K562 (cell line): ENCODE measurements around the gene UPK3A. TPM values are rescaled to one million over a fixed set of nuclear protein-coding genes. Genes with fewer than 3 reads are reported as not detected.

ENCODE experiments used
- ATAC-seq: fragments of 200-7000 bp; cut with Tn5 transposase; 3 replicates; pipeline ENCODE4 v1.9.1; 2020; ENCODE audit warnings: moderate library complexity
- BruUV-seq: library from RNA; stranded (reverse); fragments of 400-500 nt; replicated peaks from 2 replicates; lab custom pipeline; 2021; lab: Mats Ljungman, UMichigan
- CTCF ChIA-PET: fragments of 300-600 bp; formaldehyde crosslinking; extraction: SDS; loops from one replicate; lab custom pipeline; 2021; ENCODE audit warnings: low intra/inter-chr PET ratio; lab: Yijun Ruan, JAX
- POLR2A ChIA-PET: fragments of 300-600, 350-650 bp; sonication (Branson Sonifier 250); formaldehyde crosslinking; extraction: SDS; loops from one replicate; lab custom pipeline; 2021; ENCODE audit warnings: antibody characterized with exemption, inconsistent platforms; lab: Yijun Ruan, JAX
- DNase-seq, 4 experiments: peaks; one replicate each; pipeline versions ENCODE4 v3.0.0 to v3.0.0-alpha.2; 2011 to 2018; ENCODE audit warnings: low spot score in 3 of 4, mixed read lengths in 3 of 4; ENCODE audit errors: extremely low read depth in 1 of 4
- FAIRE-seq: peaks from 2 replicates; lab custom pipeline; 2011; peaks lifted over from hg19 to GRCh38; lab: Jason Lieb, UNC
- H2AFZ ChIP-seq: 2 replicates; pipeline ENCODE4 v1.6.0; 2011; ENCODE audit warnings: low read depth, low read length, control low read depth, inconsistent platforms
- H3K27ac ChIP-seq: fragments of 200-600 bp; 3 replicates; pipeline ENCODE4 v1.8.0; 2011; ENCODE audit warnings: low read depth, mild to moderate bottlenecking, control low read depth, inconsistent platforms, low read length, moderate library complexity, mixed read lengths; ENCODE audit errors: extremely low read depth
- H3K27me3 ChIP-seq, 2 experiments: fragments of 300-600 bp in 1 of 2; 2 replicates in 1 of 2; 3 replicates in 1 of 2; pipeline versions ENCODE4 v1.6.0 to v1.8.0; 2011; ENCODE audit warnings: inconsistent platforms in 2 of 2, low read length in 2 of 2, mild to moderate bottlenecking in 1 of 2, mixed read lengths in 1 of 2, moderate library complexity in 1 of 2; ENCODE audit not compliant: control insufficient read depth in 2 of 2, insufficient read depth in 2 of 2
- H3K36me3 ChIP-seq: fragments of 300-600 bp; 3 replicates; pipeline ENCODE4 v1.8.0; 2011; ENCODE audit warnings: mild to moderate bottlenecking, low read length, inconsistent platforms; ENCODE audit not compliant: control insufficient read depth, insufficient read depth
- H3K4me1 ChIP-seq, 2 experiments: fragments of 200-600 bp in 1 of 2; replicated peaks in 1 of 2; 2 replicates in 1 of 2; 3 replicates in 1 of 2; pipeline versions ENCODE4 v1.5.1 to v1.8.0; 2011; ENCODE audit warnings: inconsistent platforms in 2 of 2, low read length in 2 of 2, mild to moderate bottlenecking in 1 of 2, mixed read lengths in 1 of 2, moderate library complexity in 1 of 2; ENCODE audit not compliant: control insufficient read depth in 2 of 2, insufficient read depth in 2 of 2
- H3K4me2 ChIP-seq: 2 replicates; pipeline ENCODE4 v1.6.1; 2011; ENCODE audit warnings: low read length, control low read depth, inconsistent platforms, mixed read lengths; ENCODE audit not compliant: insufficient read depth
- H3K4me3 ChIP-seq: fragments of 200-600 bp; sonication (generic), shearing (Covaris generic); 2 replicates; pipeline ENCODE4 v1.5.1; 2016; ENCODE audit warnings: control low read depth, inconsistent platforms
- H3K79me2 ChIP-seq: fragments of 200-600 bp; 3 replicates; pipeline ENCODE4 v1.8.0; 2011; ENCODE audit warnings: low read length, inconsistent platforms; ENCODE audit not compliant: control insufficient read depth, insufficient read depth
- H3K9ac ChIP-seq, 2 experiments: 2 replicates each; pipeline versions ENCODE4 v1.6.0 to v1.6.1; 2011; ENCODE audit warnings: low read depth in 2 of 2, low read length in 2 of 2, control low read depth in 1 of 2, inconsistent platforms in 1 of 2, mild to moderate bottlenecking in 1 of 2, mixed read lengths in 1 of 2; ENCODE audit not compliant: insufficient read depth in 1 of 2
- H3K9me1 ChIP-seq: one replicate; pipeline ENCODE4 v1.6.0; 2011; ENCODE audit warnings: inconsistent platforms, mild to moderate bottlenecking, low read length, moderate library complexity; ENCODE audit not compliant: control insufficient read depth, insufficient read depth
- H3K9me3 ChIP-seq: replicated peaks from 2 replicates; pipeline ENCODE4 v1.5.1; 2011; ENCODE audit warnings: low read depth, low read length, inconsistent platforms; ENCODE audit not compliant: control insufficient read depth, insufficient read depth
- H4K20me1 ChIP-seq: replicated peaks from 2 replicates; pipeline ENCODE4 v1.6.1; 2011; ENCODE audit warnings: low read length, inconsistent platforms, mixed read lengths; ENCODE audit not compliant: control insufficient read depth, insufficient read depth
- EGR1 ChIP-seq: fragments of 450-650 bp; conservative IDR thresholded peaks from 2 replicates; pipeline ENCODE4 v1.6.1; 2017; ENCODE audit warnings: mild to moderate bottlenecking
- NCOR1 ChIP-seq: fragments of 450-650 bp; IDR thresholded peaks from 2 replicates; pipeline ENCODE4 v1.6.1; 2016; ENCODE audit warnings: mild to moderate bottlenecking, moderate library complexity
- NR2C2 ChIP-seq, 2 experiments: fragments of 200-800 bp in 1 of 2; sonication (Bioruptor generic) in 1 of 2; sonication (generic) in 1 of 2; formaldehyde crosslinking in 1 of 2; IDR thresholded peaks; 2 replicates each; pipeline versions ENCODE4 v1.6.1 to v1.8.0; 2016 to 2022; ENCODE audit warnings: mild to moderate bottlenecking in 1 of 2, missing compliant biosample characterization in 1 of 2, missing genetic modification characterization in 1 of 2, missing genetic modification reagents in 1 of 2
- SMARCE1 ChIP-seq: fragments of 450-650 bp; IDR thresholded peaks from 2 replicates; pipeline ENCODE4 v1.7.1; 2016; ENCODE audit warnings: mild to moderate bottlenecking
- TBP ChIP-seq: optimal IDR thresholded peaks from 2 replicates; pipeline ENCODE3; 2011; ENCODE audit warnings: low read depth, low read length, improper control_type of control experiment
- WGBS: fragments of 100-300 bp; shearing (Covaris generic); methylation state at CpG from one replicate; pipeline ENCODE4 v1.1.6; 2016; ENCODE audit warnings: low coverage, mixed read lengths; ENCODE audit not compliant: insufficient coverage; ENCODE audit errors: missing lambda C conversion rate; 5-methylcytosine and 5-hydroxymethylcytosine counted together
- in situ Hi-C: fragments of 300-500 bp; cut with MboI; formaldehyde crosslinking; loops from 4 replicates; pipeline ENCODE4 v1.15.0; 2018; ENCODE audit warnings: inconsistent platforms, mixed read lengths
- intact Hi-C: fragments of 100-400 bp; cut with micrococcal nuclease; formaldehyde crosslinking; loops from 2 replicates; pipeline ENCODE4 v1.14.2; 2022
- polyA plus RNA-seq, 8 experiments: library from polyadenylated mRNA; depleted of rRNA in 4 of 8; stranded (reverse) in 5 of 8; unstranded in 3 of 8; fragments of >200 nt; fragmentation: Nextera tagmentation in 2 of 8; fragmentation: Illumina TruSeq in 1 of 8; extraction: Ambion mirVana in 2 of 8; extraction: Trizol in 1 of 8; gene quantifications; 2 replicates each; pipeline versions ENCODE4 v1.2.1 to v1.2.3, GENCODE V29; 2011 to 2014; ENCODE audit warnings: inconsistent platforms in 1 of 8, missing spikeins in 1 of 8
- total RNA-seq, 7 experiments: library from RNA; depleted of rRNA in 6 of 7; stranded (reverse); fragments of >200 nt in 6 of 7; fragmentation: Illumina TruSeq in 2 of 7; extraction: Trizol in 2 of 7; gene quantifications; 2 replicates each; pipeline versions ENCODE4 v1.2.1 to v1.2.3, GENCODE V29; 2011 to 2021; ENCODE audit warnings: low replicate concordance in 1 of 7
- TF ChIP-seq, protein P1 (sequence below): fragments of 450-650 bp; IDR thresholded peaks from 2 replicates; pipeline ENCODE4 v1.6.1; 2017; ENCODE audit warnings: antibody characterized with exemption, mild to moderate bottlenecking
- TF ChIP-seq, protein P2 (sequence below), 3 experiments: fragments of 200-800 bp in 1 of 3; sonication (Bioruptor generic) in 1 of 3; sonication (generic) in 1 of 3; formaldehyde crosslinking in 1 of 3; IDR thresholded peaks; 2 replicates each; pipeline versions ENCODE4 v1.6.1 to v1.8.0; 2016 to 2022; ENCODE audit warnings: mild to moderate bottlenecking in 2 of 3, missing compliant biosample characterization in 2 of 3, missing genetic modification characterization in 2 of 3, missing genetic modification reagents in 1 of 3

UPK3A gene
- total and polyA plus RNA-seq, 9 of the 15 experiments (the other 6 are each of a cell fraction or from before 2014, with no cell fraction given) = not detected

DNA sequence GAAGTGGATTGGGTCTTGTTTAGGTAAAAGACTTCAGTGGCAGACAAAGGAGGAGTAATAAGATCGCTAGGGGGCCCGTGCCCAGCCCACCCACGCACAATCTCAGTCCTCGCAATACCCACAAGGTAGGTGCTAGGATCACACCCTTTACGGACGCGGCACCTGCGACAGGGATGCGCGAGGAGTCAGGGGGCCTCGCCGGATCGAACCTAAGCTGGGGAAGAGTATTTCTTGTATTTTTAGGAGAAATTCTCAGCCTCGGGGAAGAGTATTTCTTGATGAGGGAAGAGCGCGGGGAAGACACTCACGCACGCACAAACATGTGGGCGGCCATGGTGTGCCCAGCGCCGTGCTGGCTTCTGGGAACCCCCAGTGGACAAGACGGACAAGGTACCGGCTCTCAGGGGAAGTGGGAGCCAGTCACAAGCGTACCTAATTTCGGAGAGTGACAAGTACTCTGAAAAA, 24.2 kb downstream of the UPK3A start:
- no peak for ATAC-seq
- peak overlapping the region; percentile 24; the same call in 1 of the 2 replicates for H3K4me3 ChIP-seq
- H3K27me3 ChIP-seq = no peaks in the 10 kb centered on the region
- H3K79me2 ChIP-seq = peaks cover 40% of the 10 kb centered on the region
- ChIA-PET POLR2A (interaction anchor here (0.6 kb wide), 1 partner anchor 1364 kb away, joined by 3 read pairs; no protein-coding TSS in a partner anchor), CTCF (no interaction called here)
- in situ Hi-C loops = no loop called here
- peak overlapping the region; percentile 53 to 89 for H3K9ac ChIP-seq
- WGBS = 52% methylated on average over 9 of the region's 25 CpGs
- no peaks in the 10 kb centered on the region for H4K20me1 ChIP-seq
- BruUV-seq = no TSS peak
- no peak for DNase-seq
- H3K36me3 ChIP-seq = peaks cover 12% of the 10 kb centered on the region; the same call in 2 of the 3 replicates
- intact Hi-C loops = no loop called here
- H3K9me3 ChIP-seq = no peaks in the 10 kb centered on the region
- FAIRE-seq = no peak
- peak overlapping the region; percentile 95 for H2AFZ ChIP-seq
- TF ChIP-seq, protein P1, sequence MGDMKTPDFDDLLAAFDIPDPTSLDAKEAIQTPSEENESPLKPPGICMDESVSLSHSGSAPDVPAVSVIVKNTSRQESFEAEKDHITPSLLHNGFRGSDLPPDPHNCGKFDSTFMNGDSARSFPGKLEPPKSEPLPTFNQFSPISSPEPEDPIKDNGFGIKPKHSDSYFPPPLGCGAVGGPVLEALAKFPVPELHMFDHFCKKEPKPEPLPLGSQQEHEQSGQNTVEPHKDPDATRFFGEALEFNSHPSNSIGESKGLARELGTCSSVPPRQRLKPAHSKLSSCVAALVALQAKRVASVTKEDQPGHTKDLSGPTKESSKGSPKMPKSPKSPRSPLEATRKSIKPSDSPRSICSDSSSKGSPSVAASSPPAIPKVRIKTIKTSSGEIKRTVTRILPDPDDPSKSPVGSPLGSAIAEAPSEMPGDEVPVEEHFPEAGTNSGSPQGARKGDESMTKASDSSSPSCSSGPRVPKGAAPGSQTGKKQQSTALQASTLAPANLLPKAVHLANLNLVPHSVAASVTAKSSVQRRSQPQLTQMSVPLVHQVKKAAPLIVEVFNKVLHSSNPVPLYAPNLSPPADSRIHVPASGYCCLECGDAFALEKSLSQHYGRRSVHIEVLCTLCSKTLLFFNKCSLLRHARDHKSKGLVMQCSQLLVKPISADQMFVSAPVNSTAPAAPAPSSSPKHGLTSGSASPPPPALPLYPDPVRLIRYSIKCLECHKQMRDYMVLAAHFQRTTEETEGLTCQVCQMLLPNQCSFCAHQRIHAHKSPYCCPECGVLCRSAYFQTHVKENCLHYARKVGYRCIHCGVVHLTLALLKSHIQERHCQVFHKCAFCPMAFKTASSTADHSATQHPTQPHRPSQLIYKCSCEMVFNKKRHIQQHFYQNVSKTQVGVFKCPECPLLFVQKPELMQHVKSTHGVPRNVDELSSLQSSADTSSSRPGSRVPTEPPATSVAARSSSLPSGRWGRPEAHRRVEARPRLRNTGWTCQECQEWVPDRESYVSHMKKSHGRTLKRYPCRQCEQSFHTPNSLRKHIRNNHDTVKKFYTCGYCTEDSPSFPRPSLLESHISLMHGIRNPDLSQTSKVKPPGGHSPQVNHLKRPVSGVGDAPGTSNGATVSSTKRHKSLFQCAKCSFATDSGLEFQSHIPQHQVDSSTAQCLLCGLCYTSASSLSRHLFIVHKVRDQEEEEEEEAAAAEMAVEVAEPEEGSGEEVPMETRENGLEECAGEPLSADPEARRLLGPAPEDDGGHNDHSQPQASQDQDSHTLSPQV = peak; percentile 19; the same call in 1 of the 2 replicates
- 0 out of 2 replicates have a peak, but pooled peaks have one; percentile 6 for TF ChIP-seq EGR1
- peak; percentile 7 for TF ChIP-seq TBP
- 0 out of 2 replicates have a peak, but pooled peaks have one; percentile 22 for TF ChIP-seq SMARCE1
- no peak for TF ChIP-seq NR2C2 (CRISPR knock-in tag; IDR thresholded peaks at IDR 0.05)
- TF ChIP-seq NR2C2 (tag; IDR thresholded peaks at IDR 0.05) = no peak
- no peak for TF ChIP-seq NCOR1
- TF ChIP-seq, protein P2, sequence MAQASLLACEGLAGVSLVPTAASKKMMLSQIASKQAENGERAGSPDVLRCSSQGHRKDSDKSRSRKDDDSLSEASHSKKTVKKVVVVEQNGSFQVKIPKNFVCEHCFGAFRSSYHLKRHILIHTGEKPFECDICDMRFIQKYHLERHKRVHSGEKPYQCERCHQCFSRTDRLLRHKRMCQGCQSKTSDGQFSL (CRISPR knock-in tag; IDR thresholded peaks at IDR 0.05) = no peak
- TF ChIP-seq, protein P2 (tag; IDR thresholded peaks at IDR 0.05) = no peak
- peaks cover 31 to 35% of the 10 kb centered on the region in 2 experiments; a peak in 4 of 5 replicates for H3K4me1 ChIP-seq
- H3K27ac ChIP-seq = peak overlapping the region; percentile 72
- no peaks in the 10 kb centered on the region for H3K9me1 ChIP-seq
- H3K4me2 ChIP-seq = peak overlapping the region; percentile 75
